ENCODE data around the gene SHLD1. TPM values are rescaled to one million over a fixed set of nuclear protein-coding genes. Genes with fewer than 3 reads are reported as not detected.

Gene SHLD1
- total RNA-seq, 2 donors from 2014 or later, result 4.6 to 5.3 TPM

DNA sequence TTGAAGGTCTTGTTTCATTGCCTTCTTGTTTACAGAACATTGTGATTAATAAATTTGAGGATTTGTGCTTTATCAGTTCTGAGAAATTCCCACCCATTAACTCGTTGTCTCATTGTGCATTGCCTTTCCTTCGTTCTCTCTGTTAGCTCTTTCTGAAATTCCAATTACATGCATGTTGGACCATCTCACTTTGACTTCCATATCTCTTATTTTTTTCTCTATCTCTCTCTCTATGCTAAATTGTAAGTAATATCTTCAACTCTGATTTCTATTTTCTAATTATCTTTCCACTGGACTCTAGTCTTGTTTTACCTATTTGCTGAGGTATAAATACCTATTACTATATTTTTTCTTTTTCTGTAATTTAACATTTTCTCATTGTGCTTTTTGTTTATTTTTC lies 92.3 kb downstream of the SHLD1 start:
- TF ChIP-seq, protein P1, sequence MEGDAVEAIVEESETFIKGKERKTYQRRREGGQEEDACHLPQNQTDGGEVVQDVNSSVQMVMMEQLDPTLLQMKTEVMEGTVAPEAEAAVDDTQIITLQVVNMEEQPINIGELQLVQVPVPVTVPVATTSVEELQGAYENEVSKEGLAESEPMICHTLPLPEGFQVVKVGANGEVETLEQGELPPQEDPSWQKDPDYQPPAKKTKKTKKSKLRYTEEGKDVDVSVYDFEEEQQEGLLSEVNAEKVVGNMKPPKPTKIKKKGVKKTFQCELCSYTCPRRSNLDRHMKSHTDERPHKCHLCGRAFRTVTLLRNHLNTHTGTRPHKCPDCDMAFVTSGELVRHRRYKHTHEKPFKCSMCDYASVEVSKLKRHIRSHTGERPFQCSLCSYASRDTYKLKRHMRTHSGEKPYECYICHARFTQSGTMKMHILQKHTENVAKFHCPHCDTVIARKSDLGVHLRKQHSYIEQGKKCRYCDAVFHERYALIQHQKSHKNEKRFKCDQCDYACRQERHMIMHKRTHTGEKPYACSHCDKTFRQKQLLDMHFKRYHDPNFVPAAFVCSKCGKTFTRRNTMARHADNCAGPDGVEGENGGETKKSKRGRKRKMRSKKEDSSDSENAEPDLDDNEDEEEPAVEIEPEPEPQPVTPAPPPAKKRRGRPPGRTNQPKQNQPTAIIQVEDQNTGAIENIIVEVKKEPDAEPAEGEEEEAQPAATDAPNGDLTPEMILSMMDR (IDR thresholded peaks at IDR 0.05), result no peak
- Histone ChIP-seq H3K4me3 (no peak overlapping the region), H3K9me3 (no peaks in the 10 kb centered on the region), H3K36me3 (no peaks in the 10 kb centered on the region), H3K27me3 (replicated peaks; ENCODE audit: insufficient read depth) (no peaks in the 10 kb centered on the region), H3K27ac (no peak overlapping the region), H3K4me1 (ENCODE audit: control insufficient read depth in 1 of 2, low read depth in 2 of 2) (no peaks in the 10 kb centered on the region)
- ATAC-seq (ENCODE audit: insufficient number of reproducible peaks, low FRiP score, low read depth) (no peak), DNase-seq (ENCODE audit: low spot score) (no peak)

DNA sequence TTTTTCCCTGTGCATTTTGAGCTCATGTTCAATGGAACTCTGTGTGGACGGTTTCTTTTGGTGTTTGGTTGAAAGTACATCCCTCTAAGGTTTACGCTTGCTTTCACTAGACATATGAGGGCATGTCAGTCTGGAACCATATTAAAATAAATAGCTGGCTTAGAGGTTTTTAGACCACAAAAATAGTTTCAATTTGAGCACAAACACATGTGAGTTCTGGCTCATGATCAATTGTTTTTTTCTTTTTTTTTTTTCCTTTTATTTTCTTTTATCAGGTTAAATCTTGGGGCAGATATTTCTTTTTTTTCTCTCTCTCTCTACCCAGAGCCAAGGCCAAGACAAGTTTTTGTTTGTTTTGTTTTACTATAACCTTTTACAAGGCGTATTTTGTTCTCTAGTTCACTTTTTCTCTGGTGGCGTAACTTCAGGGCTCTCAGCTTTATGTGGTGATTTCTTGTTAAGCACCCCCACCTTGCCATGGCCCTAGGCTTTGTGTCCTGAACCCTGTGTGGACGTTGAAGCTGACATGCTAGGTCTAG lies 92.9 kb downstream of the SHLD1 start:
- Histone ChIP-seq H3K36me3 (no peaks in the 10 kb centered on the region), H3K9me3 (no peaks in the 10 kb centered on the region), H3K27ac (no peak overlapping the region), H3K4me1 (ENCODE audit: control insufficient read depth in 1 of 2, low read depth in 2 of 2) (no peaks in the 10 kb centered on the region), H3K27me3 (replicated peaks; ENCODE audit: insufficient read depth) (no peaks in the 10 kb centered on the region), H3K4me3 (no peak overlapping the region)
- DNase-seq (ENCODE audit: low spot score) (no peak), ATAC-seq (ENCODE audit: insufficient number of reproducible peaks, low FRiP score, low read depth) (no peak)
- TF ChIP-seq, protein P1 (IDR thresholded peaks at IDR 0.05), result no peak

DNA sequence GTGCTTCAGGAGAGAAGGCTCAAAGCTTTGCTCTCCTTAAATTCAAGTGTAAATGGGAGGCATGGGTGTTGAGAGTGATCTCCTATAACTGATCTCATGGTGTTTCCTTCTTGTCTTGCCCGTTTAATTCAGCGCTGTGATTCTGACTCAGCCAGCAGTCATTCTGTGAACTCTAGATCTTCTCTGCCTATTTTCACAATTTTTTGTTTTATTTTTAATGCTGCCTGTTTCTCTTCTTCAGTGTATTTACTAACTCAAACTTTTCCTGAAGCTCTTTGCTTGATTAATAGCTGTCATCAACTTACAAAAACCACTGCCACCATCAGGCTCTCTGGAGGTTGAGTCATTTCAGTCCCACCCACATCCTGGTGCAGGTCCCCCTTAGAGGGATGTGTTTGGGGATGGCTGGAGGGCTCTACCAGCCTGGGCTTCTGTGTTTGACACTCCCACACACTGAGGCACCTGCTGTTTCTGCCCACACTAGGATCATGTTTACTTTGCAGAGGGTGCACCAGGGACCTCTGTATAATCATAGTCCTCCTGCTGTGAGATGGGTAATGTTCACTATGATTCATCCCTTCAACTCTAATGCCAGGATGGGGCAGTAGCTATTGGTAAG lies 94.0 kb downstream of the SHLD1 start:
- Histone ChIP-seq H3K36me3 (no peaks in the 10 kb centered on the region), H3K27ac (no peak overlapping the region), H3K4me3 (no peak overlapping the region), H3K27me3 (replicated peaks; ENCODE audit: insufficient read depth) (no peaks in the 10 kb centered on the region), H3K4me1 (ENCODE audit: control insufficient read depth in 1 of 2, low read depth in 2 of 2) (no peaks in the 10 kb centered on the region), H3K9me3 (no peaks in the 10 kb centered on the region)
- TF ChIP-seq, protein P1 (IDR thresholded peaks at IDR 0.05), result no peak
- ATAC-seq (ENCODE audit: insufficient number of reproducible peaks, low FRiP score, low read depth), result no peak
- DNase-seq (ENCODE audit: low spot score), result no peak

DNA sequence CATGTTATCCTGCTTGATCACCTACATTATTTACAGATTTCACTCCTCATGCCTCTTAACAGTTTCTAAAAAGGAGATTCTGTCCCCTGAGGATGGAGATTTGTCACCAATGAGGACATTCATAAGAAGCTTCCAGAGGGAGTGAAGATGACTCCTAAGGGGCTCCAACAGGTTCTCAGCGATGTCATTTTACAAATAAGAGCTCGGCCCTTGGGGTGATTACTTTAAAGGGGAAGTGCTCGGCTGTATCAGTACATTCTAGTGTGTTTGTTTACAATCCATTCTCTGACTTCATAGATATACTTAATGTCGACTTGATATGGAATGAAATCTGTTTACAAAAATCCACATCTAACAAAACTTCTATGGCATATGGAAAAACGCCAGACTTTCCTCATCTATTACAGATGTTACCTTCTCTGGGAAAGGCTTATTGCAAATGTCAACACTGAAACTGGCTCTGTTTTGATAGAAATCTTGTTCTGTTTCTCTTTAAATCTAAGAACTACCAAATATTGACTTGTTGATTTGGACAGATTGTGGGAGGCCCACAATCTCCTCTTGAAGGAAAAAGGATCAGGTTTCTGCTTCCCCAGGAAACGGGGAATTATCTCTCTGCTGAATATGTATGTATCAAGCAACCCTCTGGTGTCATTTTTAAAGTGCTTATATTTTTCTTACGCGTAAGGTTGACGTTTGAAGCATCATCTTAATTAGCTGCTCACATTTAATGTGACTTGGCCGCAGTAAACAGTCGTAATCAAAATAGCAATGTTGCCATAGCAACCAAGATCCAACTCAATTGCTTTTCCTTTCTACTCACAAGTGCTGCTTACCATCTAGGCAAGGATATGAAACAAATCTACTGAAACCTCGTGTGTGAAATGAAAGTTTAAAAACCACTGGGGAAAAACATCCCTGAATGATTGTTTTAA lies 95.7 kb downstream of the SHLD1 start:
- ATAC-seq (ENCODE audit: insufficient number of reproducible peaks, low FRiP score, low read depth) (no peak), DNase-seq (ENCODE audit: low spot score) (no peak)
- TF ChIP-seq, protein P1 (IDR thresholded peaks at IDR 0.05), result no peak
- no peaks in the 10 kb centered on the region for H3K9me3 ChIP-seq
- no peaks in the 10 kb centered on the region for H3K36me3 ChIP-seq
- H3K4me1 ChIP-seq (ENCODE audit: control insufficient read depth in 1 of 2, low read depth in 2 of 2), result no peaks in the 10 kb centered on the region
- H3K27ac ChIP-seq, result no peak overlapping the region
- no peak overlapping the region for H3K4me3 ChIP-seq
- H3K27me3 ChIP-seq (replicated peaks; ENCODE audit: insufficient read depth), result no peaks in the 10 kb centered on the region
